ENCODE results near the gene PPP1R12A.

PPP1R12A gene

GRCh38 chr12:79766705-79767464, 168.0 kb downstream of the PPP1R12A start:
- no peak overlapping the region for H3K4me3 ChIP-seq (ENCODE audit: low read depth, low read length)
- no peaks in the 10 kb centered on the region for H3K36me3 ChIP-seq (ENCODE audit: control insufficient read depth, insufficient read depth, low read length)
- no peaks in the 10 kb centered on the region for H3K27me3 ChIP-seq (ENCODE audit: control insufficient read depth, insufficient read depth, low read length)
- no peaks in the 10 kb centered on the region for H3K9me3 ChIP-seq (ENCODE audit: control insufficient read depth, insufficient read depth, low read length)
- no peak overlapping the region for H3K27ac ChIP-seq (ENCODE audit: low read depth, low read length)
- H3K9ac ChIP-seq (ENCODE audit: low read depth, low read length) = no peak overlapping the region
- H3K4me1 ChIP-seq (ENCODE audit: control insufficient read depth, insufficient read depth, low read length) = peaks cover 2% of the 10 kb centered on the region; the same call in 1 of the 2 replicates

- H3K9ac ChIP-seq (ENCODE audit: low read depth, low read length) = no peak overlapping the region
- H3K4me1 ChIP-seq (ENCODE audit: control insufficient read depth, insufficient read depth, low read length) = peaks cover 2% of the 10 kb centered on the region; the same call in 1 of the 2 replicates
- H3K4me3 ChIP-seq (ENCODE audit: low read depth, low read length) = no peak overlapping the region
- no peaks in the 10 kb centered on the region for H3K27me3 ChIP-seq (ENCODE audit: control insufficient read depth, insufficient read depth, low read length)
- H3K27ac ChIP-seq (ENCODE audit: low read depth, low read length) = no peak overlapping the region
- no peaks in the 10 kb centered on the region for H3K9me3 ChIP-seq (ENCODE audit: control insufficient read depth, insufficient read depth, low read length)
- H3K36me3 ChIP-seq (ENCODE audit: control insufficient read depth, insufficient read depth, low read length) = no peaks in the 10 kb centered on the region
Observed at GRCh38 chr12:79765157-79765556, 169.7 kb downstream of the PPP1R12A start.

- peaks cover under 1% of the 10 kb centered on the region; the same call in 1 of the 2 replicates for H3K4me1 ChIP-seq (ENCODE audit: control insufficient read depth, insufficient read depth, low read length)
- no peak overlapping the region for H3K4me3 ChIP-seq (ENCODE audit: low read depth, low read length)
- no peaks in the 10 kb centered on the region for H3K27me3 ChIP-seq (ENCODE audit: control insufficient read depth, insufficient read depth, low read length)
- no peak overlapping the region for H3K27ac ChIP-seq (ENCODE audit: low read depth, low read length)
- H3K9me3 ChIP-seq (ENCODE audit: control insufficient read depth, insufficient read depth, low read length) = no peaks in the 10 kb centered on the region
- H3K36me3 ChIP-seq (ENCODE audit: control insufficient read depth, insufficient read depth, low read length) = no peaks in the 10 kb centered on the region
- no peak overlapping the region for H3K9ac ChIP-seq (ENCODE audit: low read depth, low read length)
Observed at GRCh38 chr12:79764641-79765040, 170.3 kb downstream of the PPP1R12A start.

- H3K9me3 ChIP-seq (ENCODE audit: control insufficient read depth, insufficient read depth, low read length) = no peaks in the 10 kb centered on the region
- no peaks in the 10 kb centered on the region for H3K27me3 ChIP-seq (ENCODE audit: control insufficient read depth, insufficient read depth, low read length)
- no peaks in the 10 kb centered on the region for H3K36me3 ChIP-seq (ENCODE audit: control insufficient read depth, insufficient read depth, low read length)
- H3K9ac ChIP-seq (ENCODE audit: low read depth, low read length) = no peak overlapping the region
- no peak overlapping the region for H3K4me3 ChIP-seq (ENCODE audit: low read depth, low read length)
- H3K27ac ChIP-seq (ENCODE audit: low read depth, low read length) = no peak overlapping the region
- H3K4me1 ChIP-seq (ENCODE audit: control insufficient read depth, insufficient read depth, low read length) = no peaks in the 10 kb centered on the region
Observed at GRCh38 chr12:79763766-79764452, 171.0 kb downstream of the PPP1R12A start.

GRCh38 chr12:79761341-79761740, 173.6 kb downstream of the PPP1R12A start:
- no peaks in the 10 kb centered on the region for H3K27me3 ChIP-seq (ENCODE audit: control insufficient read depth, insufficient read depth, low read length)
- no peak overlapping the region for H3K4me3 ChIP-seq (ENCODE audit: low read depth, low read length)
- H3K9me3 ChIP-seq (ENCODE audit: control insufficient read depth, insufficient read depth, low read length) = 0 out of 2 replicates have a peak, but pooled peaks cover 3% of the 10 kb centered on the region

GRCh38 chr12:79747274-79747673, 187.6 kb downstream of the PPP1R12A start:
- Histone ChIP-seq H3K4me1 (ENCODE audit: control insufficient read depth, insufficient read depth, low read length) (no peaks in the 10 kb centered on the region), H3K27me3 (ENCODE audit: control insufficient read depth, insufficient read depth, low read length) (no peaks in the 10 kb centered on the region), H3K27ac (ENCODE audit: low read depth, low read length) (no peak overlapping the region), H3K9me3 (ENCODE audit: control insufficient read depth, insufficient read depth, low read length) (no peaks in the 10 kb centered on the region), H3K9ac (ENCODE audit: low read depth, low read length) (no peak overlapping the region), H3K36me3 (ENCODE audit: control insufficient read depth, insufficient read depth, low read length) (no peaks in the 10 kb centered on the region), H3K4me3 (ENCODE audit: low read depth, low read length) (no peak overlapping the region)

More at GRCh38 chr12:79761341-79761740, 173.6 kb downstream of the PPP1R12A start:
- H3K36me3 ChIP-seq (ENCODE audit: control insufficient read depth, insufficient read depth, low read length) = no peaks in the 10 kb centered on the region
- no peaks in the 10 kb centered on the region for H3K4me1 ChIP-seq (ENCODE audit: control insufficient read depth, insufficient read depth, low read length)
- H3K9ac ChIP-seq (ENCODE audit: low read depth, low read length) = no peak overlapping the region
- H3K27ac ChIP-seq (ENCODE audit: low read depth, low read length) = no peak overlapping the region

GRCh38 chr12:79737875-79738718, 196.8 kb downstream of the PPP1R12A start:
- Histone ChIP-seq H3K4me1 (ENCODE audit: control insufficient read depth, insufficient read depth, low read length) (peaks cover 6% of the 10 kb centered on the region; the same call in 1 of the 2 replicates), H3K27ac (ENCODE audit: low read depth, low read length) (no peak overlapping the region), H3K36me3 (ENCODE audit: control insufficient read depth, insufficient read depth, low read length) (no peaks in the 10 kb centered on the region), H3K27me3 (ENCODE audit: control insufficient read depth, insufficient read depth, low read length) (no peaks in the 10 kb centered on the region), H3K9ac (ENCODE audit: low read depth, low read length) (no peak overlapping the region), H3K4me3 (ENCODE audit: low read depth, low read length) (no peak overlapping the region), H3K9me3 (ENCODE audit: control insufficient read depth, insufficient read depth, low read length) (no peaks in the 10 kb centered on the region)

GRCh38 chr12:79732638-79733037, 202.3 kb downstream of the PPP1R12A start:
- no peak overlapping the region for H3K27ac ChIP-seq (ENCODE audit: low read depth, low read length)
- H3K36me3 ChIP-seq (ENCODE audit: control insufficient read depth, insufficient read depth, low read length) = no peaks in the 10 kb centered on the region
- no peaks in the 10 kb centered on the region for H3K27me3 ChIP-seq (ENCODE audit: control insufficient read depth, insufficient read depth, low read length)
- H3K9me3 ChIP-seq (ENCODE audit: control insufficient read depth, insufficient read depth, low read length) = no peaks in the 10 kb centered on the region
- H3K4me1 ChIP-seq (ENCODE audit: control insufficient read depth, insufficient read depth, low read length) = peaks cover 6% of the 10 kb centered on the region; the same call in 1 of the 2 replicates
- no peak overlapping the region for H3K9ac ChIP-seq (ENCODE audit: low read depth, low read length)
- H3K4me3 ChIP-seq (ENCODE audit: low read depth, low read length) = no peak overlapping the region

GRCh38 chr12:79725987-79726386, 208.9 kb downstream of the PPP1R12A start:
- no peak overlapping the region for H3K27ac ChIP-seq (ENCODE audit: low read depth, low read length)
- no peak overlapping the region for H3K9ac ChIP-seq (ENCODE audit: low read depth, low read length)
- H3K27me3 ChIP-seq (ENCODE audit: control insufficient read depth, insufficient read depth, low read length) = no peaks in the 10 kb centered on the region
- H3K36me3 ChIP-seq (ENCODE audit: control insufficient read depth, insufficient read depth, low read length) = no peaks in the 10 kb centered on the region
- no peaks in the 10 kb centered on the region for H3K9me3 ChIP-seq (ENCODE audit: control insufficient read depth, insufficient read depth, low read length)
- H3K4me3 ChIP-seq (ENCODE audit: low read depth, low read length) = no peak overlapping the region
- H3K4me1 ChIP-seq (ENCODE audit: control insufficient read depth, insufficient read depth, low read length) = no peaks in the 10 kb centered on the region
